NCI-H526 treated with DMSO at 0.1 percent for 48 hours (cell line): ENCODE data around the gene DENND1B.

ENCODE experiments used
- DNase-seq: peaks from one replicate; lab custom pipeline; 2025; lab: John Stamatoyannopoulos, UW

The DENND1B gene

DNA sequence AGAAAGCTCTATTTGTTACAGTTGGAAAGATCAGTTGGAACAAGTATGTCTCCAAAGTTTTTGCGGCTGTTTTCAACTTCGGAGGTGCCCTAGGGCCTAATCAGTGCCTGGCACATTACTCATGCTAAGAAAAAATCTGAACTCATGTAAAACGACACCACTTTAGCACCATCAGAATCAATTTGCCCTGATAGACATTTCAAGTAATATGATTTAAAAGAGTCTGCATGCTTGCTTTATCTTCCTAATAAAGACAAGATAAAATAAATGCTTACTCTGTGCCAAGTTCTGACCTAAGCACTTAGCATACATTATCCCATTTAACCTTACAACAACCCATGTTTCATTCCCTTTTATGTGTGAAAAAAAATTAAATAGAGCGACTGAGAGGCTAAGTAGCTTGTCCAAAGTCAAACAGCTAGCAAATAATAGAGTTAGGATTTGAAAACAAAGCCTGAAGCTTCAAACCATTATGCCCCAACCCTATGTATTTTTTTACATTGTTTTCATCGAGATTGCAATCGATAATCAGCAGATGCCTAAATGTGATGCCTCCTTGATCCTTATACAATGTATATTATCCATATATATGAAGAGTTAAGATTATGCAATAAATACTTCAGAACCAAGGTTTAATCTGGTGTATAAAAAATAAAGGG, 91.3 kb downstream of the DENND1B start:
- DNase-seq: no peak

DNA sequence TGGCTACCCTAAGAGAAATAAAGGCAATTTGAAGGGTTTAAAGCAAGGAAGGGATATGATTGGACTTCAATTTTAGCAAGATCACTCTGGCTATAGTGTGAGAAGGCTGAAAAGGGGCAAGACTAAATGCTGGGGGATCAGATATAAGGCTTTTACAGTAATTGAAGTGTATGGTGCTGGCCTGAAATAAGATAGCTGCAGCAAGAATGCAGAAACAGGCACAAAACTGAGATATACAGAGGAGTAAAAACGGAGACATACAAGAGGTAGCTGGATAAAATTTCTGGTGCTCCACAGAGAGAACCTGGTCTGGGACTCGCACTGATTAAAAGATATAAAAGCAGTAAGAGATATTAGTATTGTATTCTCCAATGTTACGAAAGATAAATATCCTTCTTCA, 92.0 kb downstream of the DENND1B start:
- no peak for DNase-seq

DNA sequence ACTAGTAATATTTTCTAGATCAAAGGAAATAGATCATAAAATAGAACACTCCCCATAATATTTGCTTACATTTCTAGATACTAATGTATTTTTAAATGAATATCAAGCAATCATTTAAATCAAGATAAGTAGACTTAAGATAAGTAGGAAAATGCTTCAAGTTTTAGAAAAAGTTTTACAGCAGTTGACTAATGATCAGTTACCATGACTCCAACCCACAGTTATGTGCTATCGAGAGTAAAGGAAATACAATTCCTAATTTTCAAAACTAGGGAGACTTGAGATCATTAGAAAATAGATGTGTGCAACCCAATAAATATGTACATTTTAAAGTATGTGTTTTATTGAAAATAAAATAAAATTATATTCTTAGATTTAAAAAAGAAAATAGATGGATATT, 95.0 kb downstream of the DENND1B start:
- no peak for DNase-seq

- no peak for DNase-seq
Observed at GRCh38 chr1:197677752-197678295, 97.5 kb downstream of the DENND1B start.

DNA sequence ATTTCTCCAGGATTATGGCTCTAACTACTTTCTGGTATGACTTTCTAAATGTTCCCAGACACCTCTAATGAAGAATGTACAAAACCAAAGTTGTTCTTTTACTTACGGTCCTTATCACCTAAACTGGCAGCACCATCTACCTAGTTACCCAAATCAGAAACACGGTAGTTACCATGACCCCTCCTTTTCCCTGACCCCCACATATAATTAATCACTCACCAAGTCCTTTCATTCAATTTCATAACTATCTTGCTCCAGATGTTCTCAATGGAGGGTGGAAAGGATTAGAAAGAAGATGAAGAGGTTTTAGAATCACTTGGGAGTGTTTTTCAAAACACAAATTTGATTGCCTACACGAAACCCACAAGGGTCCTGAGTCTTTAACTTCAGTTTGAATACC, 98.0 kb downstream of the DENND1B start:
- no peak for DNase-seq

- DNase-seq: no peak
Observed at GRCh38 chr1:197675583-197676208, 99.6 kb downstream of the DENND1B start.

DNA sequence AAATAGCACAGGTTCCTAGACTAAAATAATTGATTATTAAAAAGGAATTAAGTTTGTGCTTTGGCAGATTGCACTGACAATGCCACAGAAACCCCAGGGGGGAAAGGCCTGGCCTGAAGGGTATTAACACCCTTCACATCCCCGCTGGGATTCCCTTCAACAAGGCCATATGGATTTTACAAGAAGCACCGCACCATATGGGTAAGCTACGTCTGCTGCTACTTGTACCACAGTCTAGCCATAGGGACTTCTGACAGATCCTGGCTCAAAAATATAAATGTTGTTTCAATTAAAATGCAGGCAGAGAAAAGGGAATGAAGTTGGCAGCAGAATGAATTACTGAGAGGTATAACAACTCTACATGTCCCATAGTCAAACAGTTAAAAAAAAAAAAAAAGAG, 101.0 kb downstream of the DENND1B start:
- no peak for DNase-seq

DNA sequence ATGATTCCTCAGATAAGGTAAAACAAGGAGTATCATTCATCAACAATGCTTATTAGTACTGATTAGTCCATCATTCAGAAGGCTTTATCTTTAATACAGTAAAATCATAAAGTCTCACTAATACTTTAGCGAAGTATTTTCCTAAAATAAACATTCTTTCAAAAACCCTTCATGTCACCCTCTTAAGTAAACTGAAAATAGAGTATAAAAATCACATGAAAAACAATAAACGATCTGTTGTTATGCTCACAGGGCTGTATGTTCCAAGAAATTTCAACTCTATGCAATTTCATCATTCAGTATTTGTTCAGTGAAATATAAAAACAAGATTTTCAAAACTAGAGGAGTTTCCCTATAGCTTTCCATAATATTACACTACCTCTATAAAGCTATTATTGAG, 102.0 kb downstream of the DENND1B start:
- no peak for DNase-seq

DNA sequence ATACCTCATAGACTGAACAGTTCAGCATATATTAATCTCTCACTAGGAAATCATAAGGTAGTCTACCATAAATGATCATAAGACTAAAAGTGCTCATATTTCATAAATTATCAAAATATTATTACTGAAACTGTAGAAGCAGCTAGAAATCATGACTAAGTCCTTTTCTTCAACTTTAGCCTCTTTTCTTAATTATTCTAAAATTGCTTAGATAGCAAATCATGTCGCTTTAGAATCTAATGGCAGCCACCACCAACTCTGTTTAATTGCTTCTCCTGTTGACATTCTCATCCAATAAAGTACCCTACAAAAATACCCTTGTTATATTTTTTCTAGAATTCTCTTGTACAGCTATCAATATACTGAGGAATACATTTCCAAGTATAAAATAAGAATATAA, 102.9 kb downstream of the DENND1B start:
- no peak for DNase-seq

GRCh38 chr1:197671920-197672319, 103.4 kb downstream of the DENND1B start:
- no peak for DNase-seq

DNA sequence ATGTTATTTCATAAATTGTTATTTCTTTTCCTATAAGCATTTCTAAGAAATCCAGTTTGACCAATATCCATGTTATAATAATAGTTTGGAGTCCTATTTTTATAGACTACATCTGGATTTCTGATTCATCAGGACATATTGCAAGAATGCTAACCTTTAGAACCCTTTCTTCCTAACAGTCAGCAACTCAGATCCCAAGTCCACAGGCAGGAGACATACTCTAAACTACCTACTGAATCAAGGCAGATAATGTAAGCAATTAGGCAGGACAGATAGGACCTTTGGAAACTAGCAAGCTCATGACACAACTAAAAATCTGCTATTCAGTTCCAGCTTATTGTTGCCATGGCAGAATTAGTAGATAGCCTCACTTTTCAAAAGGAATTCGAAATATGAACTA, 104.1 kb downstream of the DENND1B start:
- no peak for DNase-seq

DNA sequence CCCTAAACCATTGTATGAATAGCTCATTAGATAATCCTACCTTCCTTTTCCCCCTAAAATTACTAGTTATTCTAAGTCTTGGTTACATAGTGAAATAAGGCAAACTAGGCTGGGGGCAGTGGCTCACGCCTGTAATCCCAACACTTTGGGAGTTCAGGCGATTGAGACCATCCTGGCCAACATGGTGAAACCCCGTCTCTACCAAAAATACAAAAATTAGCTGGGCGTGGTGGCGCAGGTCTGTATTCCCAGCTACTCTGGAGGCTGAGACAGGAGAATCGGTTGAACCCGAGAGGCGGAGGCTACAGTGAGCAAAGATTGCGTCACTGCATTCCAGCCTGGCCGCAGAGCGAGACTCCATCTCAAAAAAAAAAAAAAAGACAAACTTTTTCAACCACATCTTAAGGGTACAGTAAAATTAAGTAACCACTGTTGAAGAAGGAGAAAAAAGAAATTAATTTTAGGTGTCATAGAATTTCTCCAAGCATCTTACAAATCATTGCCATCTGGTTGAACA, 108.5 kb downstream of the DENND1B start:
- no peak for DNase-seq

DNA sequence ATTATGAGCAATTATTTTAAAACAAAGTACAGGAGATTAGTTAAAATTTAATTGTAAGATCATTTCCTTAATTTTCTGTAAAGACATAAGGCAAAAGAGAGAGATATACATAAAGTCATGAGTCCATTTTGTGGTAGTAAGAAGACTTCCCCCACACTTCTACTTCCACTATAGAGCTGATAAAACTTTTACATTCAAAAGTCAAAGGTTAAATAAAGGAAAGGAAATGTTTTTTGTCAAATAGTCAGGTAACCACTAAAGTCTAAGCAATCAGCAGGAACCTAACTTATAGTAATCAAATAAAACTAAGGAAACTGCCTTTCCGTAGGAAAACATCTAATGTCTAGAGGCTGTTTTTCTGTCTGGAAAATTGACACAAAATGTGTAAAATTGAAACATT, 110.9 kb downstream of the DENND1B start:
- no peak for DNase-seq

DNA sequence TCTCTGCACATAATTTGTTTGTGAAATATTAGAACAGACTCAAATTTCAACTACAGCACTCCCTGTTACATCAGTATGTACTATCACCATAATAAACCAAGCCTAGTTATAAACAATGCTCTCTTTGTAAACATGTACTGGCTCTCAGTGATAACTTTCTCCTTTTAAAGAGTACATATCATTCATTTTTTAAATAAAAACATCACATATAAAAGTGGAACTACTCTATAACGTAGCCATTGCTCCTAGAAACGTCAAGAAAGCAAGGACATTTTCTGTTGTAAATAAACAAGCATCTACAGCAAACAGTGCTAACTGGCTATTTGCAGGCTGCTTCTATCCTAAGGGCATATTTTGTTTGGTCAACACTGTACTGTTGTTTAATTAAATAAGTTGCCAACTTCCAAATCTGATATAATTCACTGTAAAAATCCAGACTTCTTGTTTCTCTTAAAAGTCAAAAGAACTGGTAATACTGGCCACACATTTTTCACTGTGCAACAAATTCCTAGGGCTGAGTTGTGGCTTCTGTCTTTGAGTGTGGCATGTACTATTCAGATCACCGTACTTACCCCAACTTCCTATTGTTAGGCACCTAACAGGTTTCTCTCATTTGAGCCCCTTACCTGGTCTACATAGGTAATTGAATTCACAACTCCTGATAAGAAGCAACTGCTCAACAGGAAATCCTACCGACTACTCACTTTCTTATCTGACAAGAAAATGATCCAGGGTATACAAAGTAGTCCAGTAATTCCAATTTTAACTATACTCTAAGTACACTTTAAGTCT, 111.9 kb downstream of the DENND1B start:
- no peak for DNase-seq

DNA sequence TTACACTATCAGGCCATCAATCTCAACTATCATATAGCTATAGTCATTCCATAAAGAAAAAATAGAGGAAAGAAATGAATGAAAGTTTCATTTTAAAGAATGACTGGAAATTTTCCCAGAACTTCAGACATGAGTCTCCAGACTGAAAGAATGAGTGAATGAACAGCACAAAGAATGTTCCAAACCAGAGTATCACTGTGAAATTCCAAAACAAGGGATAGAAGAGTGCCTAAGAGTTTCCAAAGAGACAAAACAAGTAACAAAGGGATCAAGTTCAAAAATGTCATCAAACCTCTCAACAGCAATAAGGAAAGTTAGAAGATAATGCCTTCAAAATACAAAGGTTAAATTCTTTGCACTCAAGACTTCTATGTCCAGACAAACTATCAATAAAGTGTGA, 114.9 kb downstream of the DENND1B start:
- no peak for DNase-seq

- no peak for DNase-seq
Observed at GRCh38 chr1:197659171-197659570, 116.1 kb downstream of the DENND1B start.

GRCh38 chr1:197649188-197649587, 126.1 kb downstream of the DENND1B start:
- no peak for DNase-seq

DNA sequence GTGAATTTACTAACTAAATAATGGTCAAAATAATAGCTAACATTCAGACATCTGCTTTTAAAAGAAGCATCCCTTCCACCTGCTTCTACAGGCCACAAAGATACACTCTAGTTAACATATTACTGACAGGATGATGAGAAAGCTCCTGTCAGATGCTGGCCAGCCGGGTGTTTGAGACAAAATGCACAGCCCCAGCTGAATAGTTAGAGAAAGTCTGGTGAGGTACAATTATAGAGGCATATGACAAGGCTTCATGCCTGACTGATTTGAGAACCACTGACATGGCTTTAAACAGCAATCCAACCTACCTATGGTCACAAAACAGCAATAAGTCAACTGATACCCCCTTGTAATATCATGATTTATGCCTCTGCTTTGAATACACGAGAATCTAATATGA, 137.0 kb downstream of the DENND1B start:
- no peak for DNase-seq

DNA sequence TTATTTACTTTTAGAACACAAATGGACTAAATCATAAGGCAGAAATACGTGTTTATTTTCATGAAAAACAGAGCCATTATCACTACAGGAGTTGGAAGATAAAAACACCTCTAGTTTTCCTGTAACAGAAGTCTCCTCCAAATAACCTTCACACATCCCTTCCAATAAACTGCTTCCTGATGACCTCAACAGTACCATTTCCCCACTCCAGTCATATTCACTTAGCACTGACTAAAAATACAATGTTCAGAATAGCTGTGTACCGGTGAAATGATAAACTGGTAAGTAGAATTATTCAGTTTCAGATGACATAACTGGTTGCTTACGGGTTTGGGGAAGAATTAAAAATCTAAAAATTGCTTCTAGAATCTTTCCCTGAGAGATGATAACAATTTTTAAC, 137.9 kb downstream of the DENND1B start:
- DNase-seq: no peak

- DNase-seq: no peak
Observed at GRCh38 chr1:197633447-197634078, 141.7 kb downstream of the DENND1B start.

GRCh38 chr1:197632651-197633050, 142.6 kb downstream of the DENND1B start:
- DNase-seq: no peak

GRCh38 chr1:197632005-197632404, 143.3 kb downstream of the DENND1B start:
- DNase-seq: no peak
